DMS114 treated with DMSO at 0.1 percent for 48 hours (cell line): Measurements from ENCODE around the gene CPXM2.
"Not testable (repeated sequence)": the region's sequence is repeated elsewhere in the genome, so short reads cannot be mapped to it uniquely, and the experiment has no call there.

Experiments used
- DNase-seq: peaks from one replicate; lab custom pipeline; 2025; ENCODE audit not compliant: unreplicated experiment; lab: John Stamatoyannopoulos, UW

The CPXM2 gene

GRCh38 chr10:123747426-123747825 lies 144.2 kb downstream of the CPXM2 start:
- no peak for DNase-seq

DNA sequence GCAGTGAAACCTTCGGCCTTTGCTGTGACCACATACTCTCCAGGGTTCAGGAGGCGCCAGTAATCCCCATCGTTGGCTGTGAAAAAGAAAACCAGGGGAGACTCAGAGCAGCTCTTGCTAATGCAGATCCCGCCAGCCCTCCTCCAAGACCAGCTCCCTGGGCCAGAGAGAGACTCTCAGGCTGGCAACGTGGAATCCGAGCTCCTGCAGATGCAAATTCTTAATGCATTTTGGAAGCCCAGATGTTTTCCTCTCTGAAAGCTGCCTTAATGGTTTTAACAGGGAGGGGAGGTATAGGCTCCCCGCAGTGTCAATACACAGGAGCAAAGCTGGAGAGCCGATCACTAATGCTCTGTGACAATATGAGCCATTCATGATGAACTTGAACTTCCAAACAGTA lies 144.7 kb downstream of the CPXM2 start:
- no peak for DNase-seq

- no peak for DNase-seq
These were observed 145.1 kb downstream of the CPXM2 start for GRCh38 chr10:123746520-123746919.

DNA sequence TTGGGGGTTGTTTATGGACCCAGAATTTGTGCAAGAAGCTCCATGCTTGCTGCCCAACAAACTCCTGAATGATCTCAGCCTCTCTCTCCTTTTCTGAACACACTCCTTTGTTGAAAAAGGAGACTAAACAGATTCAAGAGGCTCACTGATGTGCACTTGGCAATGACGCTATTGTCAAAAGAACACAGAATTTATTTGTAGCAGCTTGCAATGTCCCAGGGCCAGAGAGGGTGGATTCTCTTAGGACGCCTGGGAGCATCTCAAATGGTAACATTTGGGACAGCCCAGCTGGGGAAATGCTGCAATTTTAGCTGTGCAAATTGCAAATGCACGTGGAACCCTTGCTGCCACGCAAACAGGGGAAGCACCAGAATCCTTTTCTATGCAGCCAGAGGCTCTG lies 145.5 kb downstream of the CPXM2 start:
- DNase-seq, result no peak

- DNase-seq, result no peak
These were observed 147.4 kb downstream of the CPXM2 start for GRCh38 chr10:123744224-123744536.

GRCh38 chr10:123743441-123744223 lies 148.0 kb downstream of the CPXM2 start:
- no peak for DNase-seq

GRCh38 chr10:123742751-123743440 lies 148.7 kb downstream of the CPXM2 start:
- DNase-seq, result no peak

DNA sequence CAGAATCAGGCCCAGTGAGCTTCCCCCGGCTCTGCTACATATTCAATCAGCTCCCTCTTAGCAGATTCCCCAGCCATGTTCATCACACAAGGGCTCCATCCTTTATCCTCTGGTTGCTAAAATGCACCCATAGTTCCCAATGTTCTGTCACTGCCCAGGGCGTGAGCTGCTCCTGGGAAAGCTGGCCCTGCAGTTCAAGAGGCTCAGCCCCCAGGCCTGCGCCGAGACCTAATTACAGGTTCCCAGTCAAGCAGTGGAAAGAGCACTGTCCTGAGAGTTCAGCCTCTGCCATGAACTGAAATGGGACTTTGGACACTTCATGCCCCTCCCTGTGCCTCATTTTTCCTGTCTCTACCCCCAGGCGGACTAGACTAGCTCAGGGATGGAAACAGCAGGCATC lies 149.9 kb downstream of the CPXM2 start:
- DNase-seq, result no peak

- no peak for DNase-seq
These were observed 150.5 kb downstream of the CPXM2 start for GRCh38 chr10:123741146-123741545.

- DNase-seq, result not testable (repeated sequence)
These were observed 154.7 kb downstream of the CPXM2 start for GRCh38 chr10:123736917-123737316.

GRCh38 chr10:123729523-123729922 lies 162.1 kb downstream of the CPXM2 start:
- no peak for DNase-seq

DNA sequence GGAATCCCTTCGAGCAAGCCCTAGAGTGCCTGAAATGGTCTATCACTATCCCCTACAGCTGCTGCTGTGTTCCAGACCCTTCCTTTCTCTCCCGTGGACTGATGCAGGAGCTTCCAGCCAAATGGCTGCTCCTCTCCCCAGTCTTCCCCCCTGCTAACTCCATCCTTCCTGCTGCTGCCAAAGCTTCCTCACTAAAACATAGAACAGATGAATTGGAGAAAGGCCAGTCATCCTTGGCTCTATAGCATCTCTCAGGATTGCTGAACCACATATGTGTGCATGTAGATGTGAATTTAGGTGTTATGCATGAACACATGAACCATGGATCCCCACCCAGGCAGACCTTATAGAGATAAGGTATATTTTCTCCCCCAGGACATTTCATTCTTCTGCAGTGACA lies 164.8 kb downstream of the CPXM2 start:
- DNase-seq, result no peak

DNA sequence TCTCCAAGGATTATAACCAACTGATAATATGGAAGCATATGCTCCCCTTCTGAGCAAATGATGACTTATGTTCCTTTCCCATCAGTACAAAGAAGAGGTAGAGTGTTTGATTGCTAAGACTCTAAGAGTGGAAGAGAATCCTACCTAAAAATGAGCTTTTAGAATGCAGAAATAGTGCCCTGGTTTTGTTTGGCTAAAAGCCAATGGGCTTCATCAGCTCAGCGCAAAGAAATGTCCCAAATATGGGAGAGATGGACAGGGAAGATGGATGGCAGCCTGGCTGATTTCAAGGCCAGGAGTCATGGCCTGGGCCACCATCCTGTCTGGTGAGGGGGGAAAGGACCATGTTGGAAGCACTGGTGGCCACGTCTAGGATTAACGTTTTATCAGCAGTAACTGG lies 165.2 kb downstream of the CPXM2 start:
- DNase-seq, result no peak

DNA sequence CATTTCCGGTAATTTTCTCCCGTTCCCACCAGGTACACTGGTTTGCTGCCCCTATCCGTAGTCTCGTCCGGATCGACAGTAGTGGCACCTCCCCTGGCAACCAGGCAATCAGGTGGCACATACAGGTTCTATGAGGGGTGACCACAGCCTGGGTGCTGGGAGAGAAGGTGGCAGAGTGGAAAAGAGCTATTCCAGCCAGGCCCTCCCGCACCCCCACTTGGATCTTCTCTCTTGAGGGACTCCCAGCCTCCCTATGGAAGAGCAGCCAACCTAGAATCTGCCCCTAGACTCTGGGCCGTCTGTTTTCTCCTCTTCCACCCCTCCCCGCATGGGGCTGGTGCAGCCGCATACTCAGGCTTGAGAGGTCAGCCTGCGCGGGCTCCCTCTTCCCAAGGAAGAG lies 166.9 kb downstream of the CPXM2 start:
- no peak for DNase-seq

- no peak for DNase-seq
These were observed 169.3 kb downstream of the CPXM2 start for GRCh38 chr10:123722351-123722750.

DNA sequence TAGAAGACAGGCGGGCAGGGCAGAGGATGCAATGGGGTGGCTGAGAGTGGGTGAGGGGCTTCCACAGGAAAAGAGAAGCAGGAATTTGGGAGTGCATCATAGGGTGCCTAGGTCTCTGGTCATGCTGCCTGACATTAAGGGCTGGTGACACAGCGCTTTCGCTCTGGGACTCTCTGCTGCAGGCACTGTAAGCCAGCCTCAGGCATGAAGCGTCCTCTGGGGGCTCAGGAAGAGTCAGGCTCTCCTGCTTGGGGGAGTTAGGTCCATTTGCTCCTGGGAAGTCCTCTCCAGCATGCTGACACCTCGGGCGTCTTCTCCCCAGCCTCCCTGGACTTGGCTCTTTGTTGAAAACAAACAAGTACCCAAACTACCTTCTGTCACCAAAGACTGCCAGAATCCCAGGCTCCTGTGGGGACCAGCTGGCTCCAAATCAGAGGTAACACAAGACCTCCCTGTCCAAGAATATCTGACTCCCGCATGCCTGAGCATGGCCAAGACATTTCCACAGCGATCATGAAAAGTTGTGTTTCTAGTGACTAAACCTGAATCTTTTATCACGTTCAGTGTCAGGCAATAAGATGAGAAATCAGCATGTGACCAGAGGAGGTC lies 170.1 kb downstream of the CPXM2 start:
- no peak for DNase-seq

- DNase-seq, result no peak
These were observed 171.1 kb downstream of the CPXM2 start for GRCh38 chr10:123720536-123720935.

DNA sequence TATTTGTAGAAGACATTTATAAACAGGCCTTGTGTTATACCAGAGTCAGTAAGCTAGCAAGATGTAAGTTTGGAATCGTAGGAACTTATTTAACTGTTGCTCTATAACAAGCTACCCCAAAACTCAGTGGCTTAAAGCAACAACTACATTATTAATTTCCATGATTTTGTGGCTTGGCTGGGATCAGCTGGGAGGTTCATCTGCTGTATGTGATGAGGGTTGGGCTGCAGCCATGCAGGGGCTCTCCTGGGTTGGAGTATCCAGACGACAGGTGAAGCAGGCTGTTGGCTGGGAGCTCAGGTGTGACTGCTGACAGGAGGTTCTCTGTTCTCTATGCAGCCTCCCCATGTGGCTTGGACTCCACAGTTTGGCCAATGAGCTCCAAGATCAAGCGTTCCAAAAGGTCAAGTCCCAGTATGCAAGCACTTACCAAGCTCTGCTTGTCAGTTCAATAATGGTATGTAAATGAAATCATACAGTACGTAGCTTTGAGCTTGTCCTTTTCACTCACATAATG lies 173.0 kb downstream of the CPXM2 start:
- DNase-seq, result no peak

DNA sequence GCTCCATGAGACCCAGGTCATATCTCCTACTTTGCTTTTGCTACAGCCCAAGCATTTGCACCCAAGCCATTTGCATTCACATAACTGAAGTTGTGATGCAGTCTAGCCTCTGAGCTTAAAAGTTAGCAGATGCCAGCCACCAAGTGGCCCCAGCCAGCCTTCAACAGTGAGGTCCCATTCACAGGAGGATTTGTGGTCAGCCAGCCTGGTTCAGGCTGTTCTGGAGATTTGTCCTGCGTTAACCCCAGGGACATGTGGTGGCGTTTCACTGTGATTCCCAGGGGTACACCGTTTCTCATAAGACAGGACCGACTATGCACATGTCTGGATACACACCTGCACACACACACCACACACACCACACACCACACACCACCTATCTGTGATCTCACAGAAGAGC lies 174.3 kb downstream of the CPXM2 start:
- no peak for DNase-seq

DNA sequence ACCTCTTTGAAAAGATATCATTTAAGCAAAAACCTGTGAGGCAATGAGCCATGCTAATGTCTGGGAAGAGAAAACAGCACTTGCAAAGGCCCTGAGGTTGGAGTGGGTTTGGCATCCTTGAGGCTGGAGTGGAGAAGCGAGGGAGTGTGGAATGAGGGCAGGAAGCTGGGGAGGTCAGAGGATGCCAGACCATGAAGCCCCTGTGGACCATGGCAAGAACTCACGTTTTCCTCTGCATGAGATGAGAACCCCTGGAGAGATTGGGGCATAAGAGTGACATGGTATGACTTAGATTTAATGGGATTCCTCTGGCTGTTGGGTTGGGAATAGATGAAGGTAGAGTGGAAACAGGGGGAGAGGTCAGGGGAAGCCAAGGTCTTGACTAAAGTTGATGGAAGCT lies 176.1 kb downstream of the CPXM2 start:
- DNase-seq, result no peak

DNA sequence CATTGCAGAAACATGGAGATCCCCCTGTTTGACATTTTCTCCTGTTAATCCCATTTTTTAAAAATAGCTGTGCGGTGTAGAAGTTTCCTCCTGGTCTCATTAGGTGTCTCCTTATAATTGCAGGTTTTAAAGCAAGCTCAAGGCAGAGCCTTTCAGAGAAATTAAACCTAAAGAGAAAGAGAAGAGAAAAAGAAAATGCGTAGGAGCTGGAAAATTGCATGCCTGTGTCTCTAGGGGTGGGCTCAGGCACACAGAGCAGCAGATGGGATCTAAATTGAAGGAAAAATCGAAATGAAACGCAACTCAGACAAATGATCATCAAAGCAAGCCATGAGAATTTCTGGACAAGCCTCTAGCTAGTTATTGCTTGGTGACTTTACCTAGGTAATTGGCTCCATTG lies 185.4 kb downstream of the CPXM2 start:
- no peak for DNase-seq

DNA sequence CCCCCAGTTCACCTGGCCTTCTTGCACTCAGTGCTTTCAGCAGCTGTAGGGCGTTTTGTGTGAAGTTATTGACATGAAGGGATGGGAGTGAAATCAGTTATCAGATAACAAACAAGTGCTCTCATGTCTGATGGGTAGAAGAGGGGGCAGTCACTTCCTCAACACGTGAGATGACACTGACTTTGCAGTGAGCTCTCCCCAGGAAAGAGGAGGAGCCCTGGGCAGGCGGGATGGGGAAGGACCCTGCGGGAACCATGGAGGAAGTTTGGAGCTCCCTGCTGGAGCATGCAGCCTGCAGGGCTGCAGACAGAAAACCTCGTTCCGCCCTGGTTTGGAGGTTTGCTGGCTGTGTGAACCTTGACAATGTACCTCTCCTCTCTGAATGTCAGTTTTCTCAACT lies 186.8 kb downstream of the CPXM2 start:
- no peak for DNase-seq
